SU-DHL-6 (cell line): ENCODE data around the gene PGBD2.

Source experiments
- H2AFZ ChIP-seq: fragments of 200-600 bp; sonication (generic); 2 replicates; pipeline ENCODE4 v1.6.1; 2014; ENCODE audit warnings: low read depth, mild to moderate bottlenecking, moderate library complexity, mixed read lengths, antibody characterized with exemption, low read length; ENCODE audit not compliant: severe bottlenecking
- H3F3A ChIP-seq: fragments of 200-600 bp; shearing (Covaris generic); 2 replicates; pipeline ENCODE4 v1.6.0; 2016; ENCODE audit warnings: antibody characterized with exemption, mild to moderate bottlenecking; ENCODE audit not compliant: insufficient read depth
- H3K27ac ChIP-seq: fragments of 200-600 bp; sonication (generic); 2 replicates; pipeline ENCODE4 v1.5.1; 2016; ENCODE audit warnings: low read depth, mild to moderate bottlenecking, low read length, moderate library complexity, mixed read lengths
- H3K27me3 ChIP-seq: fragments of 200-600 bp; sonication (generic), shearing (Covaris generic); 2 replicates; pipeline ENCODE4 v1.6.0; 2014; ENCODE audit warnings: mild to moderate bottlenecking, low read length
- H3K36me3 ChIP-seq: fragments of 200-600 bp; sonication (generic); 2 replicates; pipeline ENCODE4 v1.6.1; 2014; ENCODE audit warnings: mild to moderate bottlenecking, low read length, mixed read lengths
- H3K4me2 ChIP-seq: fragments of 300-600, 200-600 bp; shearing (Covaris generic), sonication (generic); 2 replicates; pipeline ENCODE4 v1.6.0; 2014; ENCODE audit warnings: low read length, low read depth, mild to moderate bottlenecking; ENCODE audit not compliant: poor library complexity, severe bottlenecking
- H3K4me3 ChIP-seq: fragments of 200-600 bp; sonication (generic); 2 replicates; pipeline ENCODE4 v1.5.1; 2014; ENCODE audit warnings: antibody characterized with exemption, low read length, mild to moderate bottlenecking, mixed read lengths; ENCODE audit not compliant: insufficient read depth, poor library complexity, severe bottlenecking
- H3K79me2 ChIP-seq: fragments of 200-600 bp; sonication (generic); 2 replicates; pipeline ENCODE4 v1.6.1; 2014; ENCODE audit warnings: mild to moderate bottlenecking, low read length, moderate library complexity; ENCODE audit not compliant: insufficient read depth
- H3K9ac ChIP-seq: fragments of 200-600 bp; sonication (generic); 2 replicates; pipeline ENCODE4 v1.7.0; 2014; ENCODE audit warnings: mild to moderate bottlenecking, low read length
- H3K9me2 ChIP-seq: fragments of 200-600 bp; sonication (generic); replicated peaks from 2 replicates; pipeline ENCODE4 v1.6.1; 2014; ENCODE audit warnings: low read length; ENCODE audit not compliant: insufficient read depth
- H3K9me3 ChIP-seq: fragments of 200-600 bp; sonication (generic); 2 replicates; pipeline ENCODE4 v1.6.1; 2014; ENCODE audit warnings: low read length, mixed read lengths; ENCODE audit not compliant: insufficient read depth
- H4K20me1 ChIP-seq: fragments of 200-600 bp; sonication (generic); 2 replicates; pipeline ENCODE4 v1.6.1; 2014; ENCODE audit warnings: low read depth, mild to moderate bottlenecking, antibody characterized with exemption, low read length, moderate library complexity, mixed read lengths
- EZH2phosphoT487 ChIP-seq: fragments of 200-600 bp; sonication (generic), shearing (Covaris generic); conservative IDR thresholded peaks from 2 replicates; pipeline ENCODE4 v1.6.1; 2018; ENCODE audit warnings: mild to moderate bottlenecking, antibody characterized with exemption, low read length, moderate library complexity, mixed read lengths
- TF ChIP-seq, protein P1 (sequence below): fragments of 200-600 bp; sonication (generic); IDR thresholded peaks from one replicate; pipeline ENCODE4 v1.5.1; 2017; ENCODE audit warnings: antibody characterized with exemption, mild to moderate bottlenecking, low read length, moderate library complexity; ENCODE audit not compliant: insufficient read depth, poor library complexity, severe bottlenecking

PGBD2 gene

DNA sequence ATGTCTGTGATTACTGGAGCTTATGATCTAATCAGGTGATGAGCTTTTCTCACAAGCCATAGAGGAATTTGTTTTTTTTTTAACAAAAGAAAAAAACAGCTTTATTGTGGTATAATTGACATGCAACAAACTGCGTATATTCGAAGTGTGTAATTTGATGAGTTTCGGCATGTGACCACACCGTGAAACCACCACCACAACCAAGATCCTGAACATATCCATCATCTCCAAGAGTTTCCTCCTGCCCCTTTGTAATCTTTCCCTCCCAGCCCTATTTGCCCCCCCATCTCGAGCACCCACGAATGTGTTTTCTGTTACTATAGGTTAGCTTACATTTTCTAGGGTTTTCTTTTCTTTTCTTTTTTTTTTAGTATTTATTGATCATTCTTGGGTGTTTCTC lies 4.7 kb downstream of the PGBD2 start:
- no peaks in the 10 kb centered on the region for H3K9me2 ChIP-seq
- no peak overlapping the region for H3K9ac ChIP-seq
- no peaks in the 10 kb centered on the region for H3K9me3 ChIP-seq
- H3K4me3 ChIP-seq, result no peak overlapping the region
- no peaks in the 10 kb centered on the region for H3K36me3 ChIP-seq
- TF ChIP-seq, protein P1, sequence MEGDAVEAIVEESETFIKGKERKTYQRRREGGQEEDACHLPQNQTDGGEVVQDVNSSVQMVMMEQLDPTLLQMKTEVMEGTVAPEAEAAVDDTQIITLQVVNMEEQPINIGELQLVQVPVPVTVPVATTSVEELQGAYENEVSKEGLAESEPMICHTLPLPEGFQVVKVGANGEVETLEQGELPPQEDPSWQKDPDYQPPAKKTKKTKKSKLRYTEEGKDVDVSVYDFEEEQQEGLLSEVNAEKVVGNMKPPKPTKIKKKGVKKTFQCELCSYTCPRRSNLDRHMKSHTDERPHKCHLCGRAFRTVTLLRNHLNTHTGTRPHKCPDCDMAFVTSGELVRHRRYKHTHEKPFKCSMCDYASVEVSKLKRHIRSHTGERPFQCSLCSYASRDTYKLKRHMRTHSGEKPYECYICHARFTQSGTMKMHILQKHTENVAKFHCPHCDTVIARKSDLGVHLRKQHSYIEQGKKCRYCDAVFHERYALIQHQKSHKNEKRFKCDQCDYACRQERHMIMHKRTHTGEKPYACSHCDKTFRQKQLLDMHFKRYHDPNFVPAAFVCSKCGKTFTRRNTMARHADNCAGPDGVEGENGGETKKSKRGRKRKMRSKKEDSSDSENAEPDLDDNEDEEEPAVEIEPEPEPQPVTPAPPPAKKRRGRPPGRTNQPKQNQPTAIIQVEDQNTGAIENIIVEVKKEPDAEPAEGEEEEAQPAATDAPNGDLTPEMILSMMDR, result no peak
- no peak for TF ChIP-seq EZH2phosphoT487
- H3F3A ChIP-seq, result no peaks in the 10 kb centered on the region
- no peak overlapping the region for H3K4me2 ChIP-seq
- H3K27me3 ChIP-seq, result no peaks in the 10 kb centered on the region
- H3K27ac ChIP-seq, result no peak overlapping the region
- H4K20me1 ChIP-seq, result no peaks in the 10 kb centered on the region
- no peak overlapping the region for H2AFZ ChIP-seq
- H3K79me2 ChIP-seq, result peaks cover 13% of the 10 kb centered on the region

DNA sequence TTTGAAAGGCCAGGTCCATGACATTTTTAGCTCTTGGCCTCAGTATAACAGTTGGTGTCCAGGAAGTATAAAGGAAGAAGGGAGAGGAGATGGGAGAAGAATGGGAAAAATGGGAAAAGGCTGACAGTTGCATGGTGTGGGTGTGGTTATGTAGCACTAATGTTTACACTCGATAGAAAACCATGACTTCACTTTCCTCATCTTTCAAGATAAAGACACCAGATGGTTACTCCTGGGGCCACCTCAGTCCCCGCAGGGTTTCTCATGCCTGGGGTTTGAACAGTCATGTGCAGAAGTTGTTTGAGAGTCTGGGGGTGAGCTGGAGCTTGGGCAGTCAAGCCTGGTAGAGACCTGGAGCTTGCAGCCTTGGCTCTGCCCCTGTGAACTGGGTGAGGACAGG lies 7.9 kb downstream of the PGBD2 start:
- Histone ChIP-seq H3K9me3 (no peaks in the 10 kb centered on the region), H3K79me2 (peaks cover 4% of the 10 kb centered on the region; the same call in 1 of the 2 replicates), H3K9ac (no peak overlapping the region), H4K20me1 (no peaks in the 10 kb centered on the region), H3F3A (0 out of 2 replicates have a peak, but pooled peaks cover 2% of the 10 kb centered on the region), H2AFZ (no peak overlapping the region), H3K4me3 (no peak overlapping the region), H3K27me3 (no peaks in the 10 kb centered on the region), H3K4me2 (no peak overlapping the region), H3K36me3 (0 out of 2 replicates have a peak, but pooled peaks cover 4% of the 10 kb centered on the region), H3K27ac (no peak overlapping the region), H3K9me2 (no peaks in the 10 kb centered on the region)
- TF ChIP-seq, protein P1, result no peak
- no peak for TF ChIP-seq EZH2phosphoT487

DNA sequence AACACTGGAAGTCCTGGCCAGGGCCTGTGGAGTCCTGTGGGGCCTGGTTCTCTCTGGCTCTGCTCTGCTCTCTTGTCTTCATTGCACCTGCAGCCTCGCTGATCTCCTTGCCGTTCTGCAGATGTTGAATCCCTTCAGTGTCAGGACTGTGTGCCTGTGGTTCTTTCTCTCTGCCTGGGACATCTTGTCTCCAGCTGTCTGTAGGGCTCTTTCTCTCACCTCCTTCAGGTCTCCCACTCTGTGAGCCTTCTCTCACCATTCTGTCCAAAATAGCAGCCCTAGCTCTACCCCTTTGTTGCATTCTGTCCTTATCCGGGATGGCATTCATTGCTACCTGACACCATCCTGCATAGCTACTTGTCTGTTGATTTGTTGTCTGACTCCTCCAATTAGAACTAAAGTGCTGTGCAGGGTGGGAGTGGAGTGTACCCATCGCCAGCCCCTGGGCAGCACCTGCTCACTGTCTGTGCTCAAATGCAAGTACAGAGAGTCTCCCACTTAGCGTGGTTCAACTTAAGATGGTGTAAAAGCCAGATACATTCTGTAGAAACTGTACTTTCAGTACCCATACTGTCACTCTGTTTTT lies 8.9 kb downstream of the PGBD2 start:
- Histone ChIP-seq H3K27ac (no peak overlapping the region), H3K36me3 (0 out of 2 replicates have a peak, but pooled peaks cover 4% of the 10 kb centered on the region), H3K27me3 (no peaks in the 10 kb centered on the region), H3K4me3 (no peak overlapping the region), H3K4me2 (no peak overlapping the region), H3K9me3 (no peaks in the 10 kb centered on the region), H2AFZ (no peak overlapping the region), H3F3A (0 out of 2 replicates have a peak, but pooled peaks cover 6% of the 10 kb centered on the region), H3K9ac (no peak overlapping the region), H3K9me2 (no peaks in the 10 kb centered on the region), H3K79me2 (peaks cover 4% of the 10 kb centered on the region; the same call in 1 of the 2 replicates), H4K20me1 (no peaks in the 10 kb centered on the region)
- no peak for TF ChIP-seq EZH2phosphoT487
- TF ChIP-seq, protein P1, result no peak
